COLO668 (cell line): ENCODE results near the gene MSRB2.

ENCODE experiments used
- DNase-seq: peaks from one replicate; lab custom pipeline; 2025; ENCODE audit not compliant: unreplicated experiment; lab: John Stamatoyannopoulos, UW

The MSRB2 gene

GRCh38 chr10:23111517-23112286 lies 16.3 kb downstream of the MSRB2 start:
- no peak for DNase-seq

GRCh38 chr10:23114228-23114850 lies 19.0 kb downstream of the MSRB2 start:
- no peak for DNase-seq

DNA sequence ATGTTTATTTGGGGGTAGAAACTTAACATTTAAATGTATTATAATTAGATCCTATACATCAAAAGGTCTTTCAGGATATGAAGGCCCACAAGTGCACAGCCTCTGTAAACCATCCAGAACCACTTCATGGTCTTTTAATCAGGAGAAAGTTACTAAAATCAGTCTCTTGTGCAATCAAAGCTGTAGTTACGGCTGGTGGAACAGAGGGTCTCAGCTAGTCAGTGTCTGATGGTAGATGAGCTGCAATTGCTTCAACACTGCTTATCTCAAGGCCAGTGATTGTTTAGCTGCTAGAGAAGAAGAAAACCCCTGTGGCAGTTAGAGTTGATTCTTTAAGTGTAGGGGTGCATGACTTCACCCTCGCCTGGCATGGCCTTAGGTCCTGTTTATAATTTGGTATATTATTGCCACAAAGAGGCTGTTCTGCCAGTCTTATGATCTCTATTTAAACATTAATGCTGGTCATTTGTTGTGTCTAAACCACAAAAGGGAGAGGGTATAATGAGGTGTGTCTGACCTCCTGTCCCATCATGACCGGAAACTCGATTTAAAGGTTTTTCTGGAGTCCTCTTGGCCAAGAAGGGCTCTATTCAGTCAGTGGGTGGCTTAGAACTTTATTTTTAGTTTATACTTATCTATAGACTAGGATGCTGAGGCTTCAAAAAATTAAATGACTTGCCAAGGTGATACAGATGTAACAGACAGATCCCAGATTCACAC lies 21.3 kb downstream of the MSRB2 start:
- no peak for DNase-seq

GRCh38 chr10:23120001-23120934 lies 24.9 kb downstream of the MSRB2 start:
- no peak for DNase-seq

GRCh38 chr10:23121135-23121534 lies 25.8 kb downstream of the MSRB2 start:
- no peak for DNase-seq

DNA sequence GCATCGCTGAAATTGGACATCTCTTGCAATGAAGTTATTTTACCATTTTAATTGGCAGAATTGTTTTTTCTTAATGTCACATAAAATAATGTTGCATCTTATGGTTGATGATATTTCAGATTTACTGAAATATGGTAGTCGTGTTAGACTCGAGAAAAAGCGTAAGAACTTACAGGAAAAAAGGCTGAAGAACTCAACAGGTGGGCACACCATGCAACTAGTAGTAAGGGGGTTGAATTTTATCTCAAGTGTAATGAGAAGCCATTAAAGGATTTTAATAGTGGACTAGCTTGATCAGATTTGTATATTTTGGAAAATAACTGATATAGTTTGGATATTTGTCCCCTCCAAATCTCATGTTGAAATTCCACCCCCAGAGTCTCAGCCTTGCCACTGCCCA lies 41.1 kb downstream of the MSRB2 start:
- no peak for DNase-seq

- no peak for DNase-seq
Observed at GRCh38 chr10:23139677-23140076, 44.3 kb downstream of the MSRB2 start.

- no peak for DNase-seq
Observed at GRCh38 chr10:23141995-23142394, 46.6 kb downstream of the MSRB2 start.

GRCh38 chr10:23146258-23146657 lies 50.9 kb downstream of the MSRB2 start:
- DNase-seq, result no peak

DNA sequence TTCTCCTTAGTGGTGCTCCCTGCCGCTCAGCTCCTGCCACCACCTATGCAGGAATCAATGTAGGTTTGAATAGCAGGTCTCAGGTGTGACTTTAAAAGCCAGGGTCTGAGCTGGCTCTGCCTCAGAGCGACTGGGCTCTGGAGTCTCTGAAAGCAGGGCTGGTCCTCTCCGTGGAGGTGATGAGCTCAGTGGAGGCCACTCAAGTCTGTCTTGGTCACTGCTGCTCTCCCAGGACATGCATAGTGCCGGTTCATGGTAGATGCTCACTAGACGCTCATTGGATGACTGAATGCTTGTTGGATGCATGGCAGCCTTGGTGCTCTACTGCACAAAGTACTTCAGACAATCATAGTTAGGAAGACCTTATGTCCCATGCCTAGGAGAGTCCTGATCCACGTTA lies 51.7 kb downstream of the MSRB2 start:
- no peak for DNase-seq

DNA sequence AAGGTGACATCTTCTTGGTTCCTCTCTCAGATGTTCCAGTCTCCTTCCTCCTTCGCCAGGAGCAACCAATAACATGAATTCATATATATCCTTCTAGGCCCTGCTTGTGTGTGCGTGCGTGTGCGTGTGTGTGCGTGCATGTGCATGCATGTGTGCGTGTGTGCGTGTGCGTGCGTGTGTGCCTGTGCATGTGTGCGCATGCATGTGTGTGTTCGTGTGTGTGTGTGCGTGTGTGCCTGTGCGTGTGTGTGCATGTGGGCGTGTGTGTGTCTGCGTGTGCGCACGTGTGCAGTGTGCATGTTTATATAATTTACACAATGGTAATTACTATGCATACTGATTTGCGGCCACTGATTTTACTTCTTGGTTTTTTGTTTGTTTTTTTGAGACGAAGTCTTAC lies 52.8 kb downstream of the MSRB2 start:
- DNase-seq, result no peak

GRCh38 chr10:23150091-23150490 lies 54.7 kb downstream of the MSRB2 start:
- no peak for DNase-seq

GRCh38 chr10:23150610-23151009 lies 55.2 kb downstream of the MSRB2 start:
- no peak for DNase-seq

DNA sequence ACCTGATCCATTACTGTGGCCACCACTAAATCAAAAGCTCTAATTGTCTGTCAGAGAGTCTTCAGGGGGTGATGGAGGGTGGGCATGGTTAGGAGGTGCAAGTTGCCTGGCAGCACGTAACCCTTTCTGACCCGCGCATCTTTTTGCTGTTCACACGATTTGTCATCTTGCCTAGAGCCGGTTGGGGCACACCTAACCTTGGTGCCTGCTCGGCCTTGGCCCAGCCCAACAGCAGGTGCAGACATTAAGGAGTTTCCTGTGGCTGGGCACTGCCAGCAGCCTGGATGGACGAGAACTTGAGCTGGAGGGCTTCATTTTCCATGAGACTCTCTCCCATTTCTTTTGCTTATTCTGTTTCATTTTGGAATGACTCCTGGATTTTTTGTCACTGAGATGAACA lies 55.7 kb downstream of the MSRB2 start:
- DNase-seq, result no peak

- no peak for DNase-seq
Observed at GRCh38 chr10:23155169-23155568, 59.8 kb downstream of the MSRB2 start.

- DNase-seq, result no peak
Observed at GRCh38 chr10:23156447-23157150, 61.2 kb downstream of the MSRB2 start.

- DNase-seq, result peak; percentile 6
Observed at GRCh38 chr10:23157239-23157681, 61.9 kb downstream of the MSRB2 start.

- DNase-seq, result peak; percentile 9
Observed at GRCh38 chr10:23157691-23158369, 62.5 kb downstream of the MSRB2 start.

- DNase-seq, result peak; percentile 43
Observed at GRCh38 chr10:23158370-23158769, 63.0 kb downstream of the MSRB2 start.
